GM12878 (cell line): ENCODE results near the gene SLC25A33.

Experiments used
- BRCA1 ChIP-seq: IDR thresholded peaks from 2 replicates; pipeline ENCODE4 v1.6.1; 2011; ENCODE audit warnings: low read depth, low read length, improper control_type of control experiment
- EGR1 ChIP-seq, 2 experiments: IDR thresholded peaks; 1 replicate in 1 of 2; 2 replicates in 1 of 2; pipeline ENCODE4 v1.6.1; 2011 to 2012; ENCODE audit warnings: low read depth in 2 of 2, low read length in 2 of 2, borderline replicate concordance in 1 of 2, mild to moderate bottlenecking in 1 of 2, moderate library complexity in 1 of 2
- EP300 ChIP-seq, 2 experiments: fragments of 150-350 bp in 1 of 2; IDR thresholded peaks; 2 replicates each; pipeline ENCODE4 v1.6.1; 2011 to 2012; ENCODE audit warnings: low read depth in 2 of 2, low read length in 2 of 2, borderline replicate concordance in 1 of 2, improper control_type of control experiment in 1 of 2, inconsistent platforms in 1 of 2; ENCODE audit not compliant: control insufficient read depth in 1 of 2
- EZH2 ChIP-seq: IDR thresholded peaks from 2 replicates; pipeline ENCODE4 v1.6.1; 2012; ENCODE audit warnings: low read depth, mild to moderate bottlenecking, control low read depth, inconsistent platforms, low read length, borderline replicate concordance; ENCODE audit not compliant: control insufficient read depth
- GATAD2B ChIP-seq: fragments of 450-650 bp; conservative IDR thresholded peaks from 2 replicates; pipeline ENCODE4 v1.6.1; 2017; ENCODE audit warnings: low read depth, mild to moderate bottlenecking, moderate library complexity
- IKZF2 ChIP-seq, 2 experiments: fragments of 450-650 bp; IDR thresholded peaks; 2 replicates each; pipeline ENCODE4 v1.6.1; 2017; ENCODE audit warnings: mild to moderate bottlenecking in 2 of 2, moderate library complexity in 2 of 2
- MYB ChIP-seq: fragments of 150-350 bp; IDR thresholded peaks from 2 replicates; pipeline ENCODE4 v1.6.1; 2014; ENCODE audit warnings: mild to moderate bottlenecking, low read depth, low read length, borderline replicate concordance
- POLR2A ChIP-seq: IDR thresholded peaks from 2 replicates; pipeline ENCODE4 v1.6.1; 2011; ENCODE audit warnings: low read depth, mild to moderate bottlenecking, low read length
- ZBED1 ChIP-seq: IDR thresholded peaks from 2 replicates; pipeline ENCODE4 v1.6.1; 2016; ENCODE audit warnings: borderline replicate concordance

- no peak for TF ChIP-seq ZBED1
- no peak for TF ChIP-seq EP300 (IDR thresholded peaks at IDR 0.05; ENCODE audit: borderline replicate concordance in 1 of 2, control insufficient read depth in 1 of 2, low read depth in 2 of 2, low read length in 2 of 2)
- TF ChIP-seq POLR2A, result no peak
- TF ChIP-seq BRCA1, result no peak
- TF ChIP-seq IKZF2 (IDR thresholded peaks at IDR 0.05), result no peak
- TF ChIP-seq EGR1 (IDR thresholded peaks at IDR 0.05; ENCODE audit: borderline replicate concordance in 1 of 2, low read depth in 2 of 2, low read length in 2 of 2), result no peak
- no peak for TF ChIP-seq MYB
- TF ChIP-seq GATAD2B, result no peak
- no peak for TF ChIP-seq EZH2
These were observed 41.7 kb downstream of the SLC25A33 start for GRCh38 chr1:9580942-9581341.
